ENCODE data around the gene PON1. TPM values are rescaled to one million over a fixed set of nuclear protein-coding genes. Genes with fewer than 3 reads are reported as not detected.

The PON1 gene
- polyA plus RNA-seq, 1 of the 3 experiments (the other 2 are of a cell fraction): not detected

DNA sequence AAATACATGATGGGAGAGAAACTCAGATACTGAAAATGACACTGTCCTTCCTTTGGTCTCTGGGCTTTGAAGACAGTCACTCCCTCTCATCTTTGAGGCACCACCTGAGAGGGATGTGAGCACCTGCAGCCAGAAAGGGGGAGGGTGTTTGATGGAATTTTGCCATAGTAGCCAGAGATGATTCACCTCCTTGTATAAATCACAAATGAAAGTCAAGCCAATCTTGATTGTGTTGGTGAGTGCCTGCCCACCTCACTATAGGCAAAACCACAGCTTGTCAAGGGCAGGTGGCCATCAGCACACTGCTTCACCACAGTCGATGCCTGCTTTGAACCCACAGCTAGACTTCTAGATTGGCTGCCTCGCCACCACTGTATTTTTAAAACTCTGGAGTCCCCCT lies 48.2 kb downstream of the PON1 start:
- Histone ChIP-seq H3K27me3 (ENCODE audit: insufficient read depth) (peaks cover 4% of the 10 kb centered on the region; the same call in 1 of the 2 replicates), H3K4me3 (ENCODE audit: low read depth in 2 of 2, low read length in 1 of 2) (no peak overlapping the region), H3K9me2 (no peaks in the 10 kb centered on the region), H3F3A (replicated peaks; ENCODE audit: insufficient read depth) (no peaks in the 10 kb centered on the region), H3K9ac (no peak overlapping the region), H3K4me1 (ENCODE audit: control insufficient read depth in 1 of 2, insufficient read depth in 2 of 2, low read depth in 1 of 2, low read length in 1 of 2) (no peaks in the 10 kb centered on the region), H3K27ac (ENCODE audit: low read depth in 2 of 2, low read length in 1 of 2) (no peak overlapping the region), H4K20me1 (ENCODE audit: insufficient read depth) (no peaks in the 10 kb centered on the region), H2AFZ (ENCODE audit: low read depth) (no peak overlapping the region), H3K36me3 (replicated peaks in 1 of 2; ENCODE audit: control insufficient read depth in 1 of 2, insufficient read depth in 2 of 2, low read length in 1 of 2) (no peaks in the 10 kb centered on the region), H3K79me2 (ENCODE audit: insufficient read depth) (no peaks in the 10 kb centered on the region), H3K9me3 (no peaks in the 10 kb centered on the region), H3K4me2 (no peak overlapping the region)
- no peak for DNase-seq
- TF ChIP-seq YY1 (IDR thresholded peaks at IDR 0.05; ENCODE audit: low read depth) (no peak), CHD2 (IDR thresholded peaks at IDR 0.05; ENCODE audit: low read length, partially characterized antibody) (no peak), SMC3 (IDR thresholded peaks at IDR 0.05; ENCODE audit: low read depth, low read length) (no peak), TAF1 (IDR thresholded peaks at IDR 0.05; ENCODE audit: borderline replicate concordance, low read depth, low read length) (no peak), CTCF (IDR thresholded peaks at IDR 0.05) (no peak), TCF12 (IDR thresholded peaks at IDR 0.05) (no peak)
- TF ChIP-seq, protein P1, sequence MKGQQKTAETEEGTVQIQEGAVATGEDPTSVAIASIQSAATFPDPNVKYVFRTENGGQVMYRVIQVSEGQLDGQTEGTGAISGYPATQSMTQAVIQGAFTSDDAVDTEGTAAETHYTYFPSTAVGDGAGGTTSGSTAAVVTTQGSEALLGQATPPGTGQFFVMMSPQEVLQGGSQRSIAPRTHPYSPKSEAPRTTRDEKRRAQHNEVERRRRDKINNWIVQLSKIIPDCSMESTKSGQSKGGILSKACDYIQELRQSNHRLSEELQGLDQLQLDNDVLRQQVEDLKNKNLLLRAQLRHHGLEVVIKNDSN (IDR thresholded peaks at IDR 0.05; ENCODE audit: borderline replicate concordance, low read depth): no peak
- 37% methylated on average over 2 of the region's 2 CpGs for WGBS (ENCODE audit: low lambda C conversion rate)
- POLR2A ChIA-PET: no interaction called here
- CTCF ChIA-PET: no interaction called here

DNA sequence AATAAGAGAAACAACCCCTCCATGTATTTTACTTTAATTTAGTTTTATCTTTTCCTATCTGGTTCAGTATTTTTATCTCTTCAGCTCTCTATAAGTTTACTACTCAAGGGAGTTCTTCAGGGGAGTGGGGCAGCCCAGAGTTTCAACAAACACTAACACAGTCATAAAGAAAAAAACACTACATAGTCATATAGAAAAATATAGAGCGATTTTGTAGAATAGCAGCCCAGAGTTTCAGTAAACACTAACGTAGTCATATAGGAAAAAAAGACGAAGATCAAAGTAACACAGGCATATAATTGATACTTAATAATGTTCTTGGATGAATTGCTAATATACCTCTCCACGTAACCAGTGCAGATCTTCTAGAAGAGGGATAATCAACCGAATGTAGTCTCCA lies 54.7 kb downstream of the PON1 start:
- ChIA-PET CTCF (no interaction called here), POLR2A (no interaction called here)
- Histone ChIP-seq H3F3A (replicated peaks; ENCODE audit: insufficient read depth) (no peaks in the 10 kb centered on the region), H3K9ac (no peak overlapping the region), H3K36me3 (replicated peaks in 1 of 2; ENCODE audit: control insufficient read depth in 1 of 2, insufficient read depth in 2 of 2, low read length in 1 of 2) (no peaks in the 10 kb centered on the region), H3K4me2 (no peak overlapping the region), H3K9me2 (no peaks in the 10 kb centered on the region), H4K20me1 (ENCODE audit: insufficient read depth) (no peaks in the 10 kb centered on the region), H3K4me1 (ENCODE audit: control insufficient read depth in 1 of 2, insufficient read depth in 2 of 2, low read depth in 1 of 2, low read length in 1 of 2) (no peaks in the 10 kb centered on the region), H3K4me3 (ENCODE audit: low read depth in 2 of 2, low read length in 1 of 2) (no peak overlapping the region), H3K27me3 (ENCODE audit: insufficient read depth) (peaks cover 4% of the 10 kb centered on the region; the same call in 1 of the 2 replicates), H2AFZ (ENCODE audit: low read depth) (no peak overlapping the region), H3K79me2 (ENCODE audit: insufficient read depth) (no peaks in the 10 kb centered on the region), H3K27ac (ENCODE audit: low read depth in 2 of 2, low read length in 1 of 2) (no peak overlapping the region), H3K9me3 (no peaks in the 10 kb centered on the region)
- TF ChIP-seq TCF12 (IDR thresholded peaks at IDR 0.05) (no peak), SMC3 (IDR thresholded peaks at IDR 0.05; ENCODE audit: low read depth, low read length) (no peak), MXI1 (IDR thresholded peaks at IDR 0.05; ENCODE audit: low read depth, low read length) (no peak), JUND (IDR thresholded peaks at IDR 0.05) (no peak), CHD2 (IDR thresholded peaks at IDR 0.05; ENCODE audit: low read length, partially characterized antibody) (no peak), USF2 (IDR thresholded peaks at IDR 0.05; ENCODE audit: borderline replicate concordance, low read depth, low read length) (no peak), NFIC (IDR thresholded peaks at IDR 0.05; ENCODE audit: borderline replicate concordance) (no peak), TEAD4 (IDR thresholded peaks at IDR 0.05; ENCODE audit: borderline replicate concordance, insufficient read depth) (no peak), YY1 (IDR thresholded peaks at IDR 0.05; ENCODE audit: low read depth) (no peak), SIN3A (IDR thresholded peaks at IDR 0.05; ENCODE audit: borderline replicate concordance, low read depth, low read length) (no peak), FOXJ3 (CRISPR knock-in tag; IDR thresholded peaks at IDR 0.05) (no peak), PBX3 (IDR thresholded peaks at IDR 0.05) (no peak), POLR2AphosphoS5 (IDR thresholded peaks at IDR 0.05; ENCODE audit: low read depth, low read length) (no peak)
- TF ChIP-seq, protein P2, sequence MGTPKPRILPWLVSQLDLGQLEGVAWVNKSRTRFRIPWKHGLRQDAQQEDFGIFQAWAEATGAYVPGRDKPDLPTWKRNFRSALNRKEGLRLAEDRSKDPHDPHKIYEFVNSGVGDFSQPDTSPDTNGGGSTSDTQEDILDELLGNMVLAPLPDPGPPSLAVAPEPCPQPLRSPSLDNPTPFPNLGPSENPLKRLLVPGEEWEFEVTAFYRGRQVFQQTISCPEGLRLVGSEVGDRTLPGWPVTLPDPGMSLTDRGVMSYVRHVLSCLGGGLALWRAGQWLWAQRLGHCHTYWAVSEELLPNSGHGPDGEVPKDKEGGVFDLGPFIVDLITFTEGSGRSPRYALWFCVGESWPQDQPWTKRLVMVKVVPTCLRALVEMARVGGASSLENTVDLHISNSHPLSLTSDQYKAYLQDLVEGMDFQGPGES (IDR thresholded peaks at IDR 0.05; ENCODE audit: low read depth, low read length): no peak
- 25% methylated on average over 5 of the region's 5 CpGs for WGBS (ENCODE audit: low lambda C conversion rate)
- no peak for DNase-seq

All from SK-N-SH (cell line).